ENCODE data around the gene SMARCB1.

SMARCB1 gene

DNA sequence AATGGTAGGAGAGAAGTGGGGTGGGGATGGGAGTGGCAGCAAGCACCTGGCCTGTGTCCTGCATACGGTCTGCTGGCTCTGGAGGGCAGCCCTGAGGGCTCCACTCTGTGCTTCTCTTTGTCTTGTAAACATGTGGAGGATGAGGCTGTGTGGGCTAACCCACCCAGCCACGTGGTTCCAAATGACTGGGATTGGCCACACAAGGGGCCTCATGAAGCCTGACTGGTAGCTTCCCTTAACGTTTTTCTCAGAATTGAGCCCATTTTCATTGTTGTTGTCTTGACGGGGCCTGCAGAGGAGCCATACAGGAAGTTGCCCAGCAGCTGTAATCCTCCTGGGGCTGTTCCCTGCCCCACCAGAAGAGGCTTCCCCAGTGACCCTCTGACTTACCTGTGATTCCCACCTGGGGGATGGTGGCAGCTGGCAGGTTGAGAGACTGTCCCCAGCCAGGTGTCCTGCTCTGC, 34.0 kb downstream of the SMARCB1 start:
- Histone ChIP-seq H3K36me3 (replicated peaks in 1 of 2; ENCODE audit: control insufficient read depth in 2 of 2, insufficient read depth in 2 of 2, low read length in 2 of 2) (peaks cover 61 to 98% of the 10 kb centered on the region in 2 donors), H2BK5ac (ENCODE audit: low read length) (no peak overlapping the region), H3K4me1 (ENCODE audit: control insufficient read depth in 2 of 2, insufficient read depth in 1 of 2, low read depth in 1 of 2, low read length in 2 of 2) (peaks cover 0 to under 1% of the 10 kb centered on the region in 2 donors), H3K14ac (ENCODE audit: low read length) (no peak overlapping the region), H2AK5ac (ENCODE audit: low read depth, low read length) (no peak overlapping the region), H3K27me3 (ENCODE audit: control insufficient read depth in 3 of 3, insufficient read depth in 3 of 3, low read depth in 1 of 3, low read length in 3 of 3) (no peaks in the 10 kb centered on the region), H3K18ac (ENCODE audit: low read length) (no peak overlapping the region), H3K79me1 (ENCODE audit: low read depth, low read length) (peaks cover 2% of the 10 kb centered on the region), H2BK120ac (ENCODE audit: low read depth, low read length) (no peak overlapping the region), H4K8ac (ENCODE audit: low read depth, low read length) (no peak overlapping the region), H3K9me3 (replicated peaks in 1 of 2; ENCODE audit: control insufficient read depth in 2 of 2, insufficient read depth in 1 of 2, low read depth in 1 of 2, low read length in 2 of 2) (no peaks in the 10 kb centered on the region), H3K4ac (ENCODE audit: low read length) (no peak overlapping the region), H3K23ac (ENCODE audit: low read depth, low read length, poor library complexity) (no peak overlapping the region), H3K4me3 (ENCODE audit: low read length in 2 of 2) (no peak overlapping the region), H3K9ac (ENCODE audit: low read depth, low read length, poor library complexity) (no peak overlapping the region), H2BK12ac (ENCODE audit: low read length) (no peak overlapping the region), H2AFZ (ENCODE audit: low read length) (no peak overlapping the region), H2BK15ac (ENCODE audit: low read length) (no peak overlapping the region), H4K91ac (ENCODE audit: low read depth, low read length, poor library complexity) (no peak overlapping the region), H3K27ac (replicated peaks; ENCODE audit: low read length) (no peak overlapping the region), H3K4me2 (ENCODE audit: insufficient read depth, low read length, poor library complexity, severe bottlenecking) (no peak overlapping the region)
- WGBS, 2 donors (ENCODE audit: extremely low coverage in 2 of 2, insufficient read length in 2 of 2, insufficient replicate concordance in 1 of 2), result no CpG with 5 or more reads among the region's 4 CpGs
- DNase-seq (ENCODE audit: low spot score), result no peak

DNA sequence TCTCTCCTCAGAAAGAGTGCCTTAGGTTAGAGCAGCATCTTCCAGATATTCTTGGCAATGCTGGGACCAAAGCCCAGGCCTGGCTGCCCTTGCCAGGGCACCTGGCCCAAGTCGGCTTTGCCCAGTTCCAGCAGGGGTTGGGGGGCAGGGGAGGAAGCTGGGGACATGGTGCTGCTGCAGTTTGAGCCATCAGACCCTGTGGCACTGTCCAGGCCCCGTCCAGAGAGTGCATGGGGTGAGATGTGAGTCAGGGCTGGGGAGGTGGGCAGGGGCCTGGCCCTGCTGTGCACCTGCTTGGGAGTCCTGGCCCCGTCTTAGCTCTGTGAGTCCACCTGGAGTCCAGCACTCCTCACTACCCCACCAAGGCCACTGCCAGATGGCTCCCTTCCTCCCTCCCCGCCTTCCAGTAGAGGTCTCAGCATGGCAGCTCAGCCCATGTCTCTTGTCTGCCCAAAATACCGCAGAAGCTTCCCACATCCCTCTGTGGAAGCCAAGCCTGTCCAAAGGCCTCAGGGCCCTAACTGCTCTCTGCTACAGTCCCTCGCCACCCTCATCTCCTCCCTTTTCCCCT, 35.4 kb downstream of the SMARCB1 start:
- no peaks in the 10 kb centered on the region for H3K27me3 ChIP-seq (ENCODE audit: control insufficient read depth in 3 of 3, insufficient read depth in 3 of 3, low read depth in 1 of 3, low read length in 3 of 3)
- H3K4me3 ChIP-seq (ENCODE audit: low read length in 2 of 2), result no peak overlapping the region
- peaks cover 5% of the 10 kb centered on the region for H3K79me1 ChIP-seq (ENCODE audit: low read depth, low read length)
- H2BK120ac ChIP-seq (ENCODE audit: low read depth, low read length), result no peak overlapping the region
- H2BK15ac ChIP-seq (ENCODE audit: low read length), result no peak overlapping the region
- H2BK12ac ChIP-seq (ENCODE audit: low read length), result no peak overlapping the region
- no peak overlapping the region for H3K4ac ChIP-seq (ENCODE audit: low read length)
- H3K27ac ChIP-seq (replicated peaks; ENCODE audit: low read length), result no peak overlapping the region
- no peak overlapping the region for H4K8ac ChIP-seq (ENCODE audit: low read depth, low read length)
- H3K36me3 ChIP-seq (replicated peaks in 1 of 2; ENCODE audit: control insufficient read depth in 2 of 2, insufficient read depth in 2 of 2, low read length in 2 of 2), result peaks cover 60 to 98% of the 10 kb centered on the region in 2 donors
- H3K18ac ChIP-seq (ENCODE audit: low read length), result no peak overlapping the region
- no peaks in the 10 kb centered on the region for H3K9me3 ChIP-seq (replicated peaks in 1 of 2; ENCODE audit: control insufficient read depth in 2 of 2, insufficient read depth in 1 of 2, low read depth in 1 of 2, low read length in 2 of 2)
- no peak overlapping the region for H2AFZ ChIP-seq (ENCODE audit: low read length)
- DNase-seq (ENCODE audit: low spot score), result no peak
- peak overlapping the region; percentile 66 for H3K9ac ChIP-seq (ENCODE audit: low read depth, low read length, poor library complexity)
- H3K4me2 ChIP-seq (ENCODE audit: insufficient read depth, low read length, poor library complexity, severe bottlenecking), result no peak overlapping the region
- no peak overlapping the region for H2AK5ac ChIP-seq (ENCODE audit: low read depth, low read length)
- H4K91ac ChIP-seq (ENCODE audit: low read depth, low read length, poor library complexity), result no peak overlapping the region
- peaks cover 0 to 3% of the 10 kb centered on the region in 2 donors for H3K4me1 ChIP-seq (ENCODE audit: control insufficient read depth in 2 of 2, insufficient read depth in 1 of 2, low read depth in 1 of 2, low read length in 2 of 2)
- peak overlapping the region; percentile 16 for H2BK5ac ChIP-seq (ENCODE audit: low read length)
- no peak overlapping the region for H3K14ac ChIP-seq (ENCODE audit: low read length)
- WGBS, 2 donors (ENCODE audit: extremely low coverage in 2 of 2, insufficient read length in 2 of 2, insufficient replicate concordance in 1 of 2), result no CpG with 5 or more reads among the region's 6 CpGs
- no peak overlapping the region for H3K23ac ChIP-seq (ENCODE audit: low read depth, low read length, poor library complexity)

DNA sequence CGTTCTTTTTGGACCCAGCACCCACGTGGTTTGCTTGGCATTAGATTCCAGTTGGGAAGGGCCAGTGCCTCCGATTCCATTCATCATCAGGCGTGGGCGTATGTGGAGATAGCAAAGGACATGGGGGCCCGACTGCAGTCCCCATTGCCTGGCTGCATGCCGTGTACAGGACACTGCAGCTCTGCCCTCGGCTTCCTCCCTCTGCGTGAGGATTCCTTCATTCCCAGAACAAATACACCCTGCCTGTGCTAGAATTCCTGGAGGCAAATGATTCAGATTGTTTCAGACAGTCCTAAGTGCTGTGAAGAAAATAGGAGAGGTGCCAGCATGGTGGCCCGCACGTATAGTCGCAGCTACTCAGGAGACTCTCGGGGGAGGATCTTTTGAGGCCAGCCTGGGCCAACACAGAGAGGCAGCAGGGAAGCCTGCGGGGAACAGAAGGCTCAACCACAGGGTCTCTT, 36.6 kb downstream of the SMARCB1 start:
- Histone ChIP-seq H3K27me3 (ENCODE audit: control insufficient read depth in 3 of 3, insufficient read depth in 3 of 3, low read depth in 1 of 3, low read length in 3 of 3) (no peaks in the 10 kb centered on the region), H3K9me3 (replicated peaks in 1 of 2; ENCODE audit: control insufficient read depth in 2 of 2, insufficient read depth in 1 of 2, low read depth in 1 of 2, low read length in 2 of 2) (peaks cover 0 to 2% of the 10 kb centered on the region in 2 donors), H3K23ac (ENCODE audit: low read depth, low read length, poor library complexity) (no peak overlapping the region), H3K27ac (replicated peaks; ENCODE audit: low read length) (no peak overlapping the region), H3K18ac (ENCODE audit: low read length) (no peak overlapping the region), H3K79me1 (ENCODE audit: low read depth, low read length) (peaks cover 5% of the 10 kb centered on the region), H3K14ac (ENCODE audit: low read length) (no peak overlapping the region), H2AK5ac (ENCODE audit: low read depth, low read length) (no peak overlapping the region), H4K91ac (ENCODE audit: low read depth, low read length, poor library complexity) (no peak overlapping the region), H3K36me3 (replicated peaks in 1 of 2; ENCODE audit: control insufficient read depth in 2 of 2, insufficient read depth in 2 of 2, low read length in 2 of 2) (peaks cover 61 to 96% of the 10 kb centered on the region in 2 donors), H3K4me3 (ENCODE audit: low read length in 2 of 2) (no peak overlapping the region), H2BK120ac (ENCODE audit: low read depth, low read length) (no peak overlapping the region), H2BK5ac (ENCODE audit: low read length) (no peak overlapping the region), H3K4me2 (ENCODE audit: insufficient read depth, low read length, poor library complexity, severe bottlenecking) (no peak overlapping the region), H3K4ac (ENCODE audit: low read length) (no peak overlapping the region), H3K9ac (ENCODE audit: low read depth, low read length, poor library complexity) (no peak overlapping the region), H2BK15ac (ENCODE audit: low read length) (no peak overlapping the region), H2BK12ac (ENCODE audit: low read length) (no peak overlapping the region), H3K4me1 (ENCODE audit: control insufficient read depth in 2 of 2, insufficient read depth in 1 of 2, low read depth in 1 of 2, low read length in 2 of 2) (peaks cover 0 to 3% of the 10 kb centered on the region in 2 donors), H2AFZ (ENCODE audit: low read length) (no peak overlapping the region), H4K8ac (ENCODE audit: low read depth, low read length) (no peak overlapping the region)
- no CpG with 5 or more reads among the region's 14 CpGs for WGBS, 2 donors (ENCODE audit: extremely low coverage in 2 of 2, insufficient read length in 2 of 2, insufficient replicate concordance in 1 of 2)
- DNase-seq (ENCODE audit: low spot score), result no peak

DNA sequence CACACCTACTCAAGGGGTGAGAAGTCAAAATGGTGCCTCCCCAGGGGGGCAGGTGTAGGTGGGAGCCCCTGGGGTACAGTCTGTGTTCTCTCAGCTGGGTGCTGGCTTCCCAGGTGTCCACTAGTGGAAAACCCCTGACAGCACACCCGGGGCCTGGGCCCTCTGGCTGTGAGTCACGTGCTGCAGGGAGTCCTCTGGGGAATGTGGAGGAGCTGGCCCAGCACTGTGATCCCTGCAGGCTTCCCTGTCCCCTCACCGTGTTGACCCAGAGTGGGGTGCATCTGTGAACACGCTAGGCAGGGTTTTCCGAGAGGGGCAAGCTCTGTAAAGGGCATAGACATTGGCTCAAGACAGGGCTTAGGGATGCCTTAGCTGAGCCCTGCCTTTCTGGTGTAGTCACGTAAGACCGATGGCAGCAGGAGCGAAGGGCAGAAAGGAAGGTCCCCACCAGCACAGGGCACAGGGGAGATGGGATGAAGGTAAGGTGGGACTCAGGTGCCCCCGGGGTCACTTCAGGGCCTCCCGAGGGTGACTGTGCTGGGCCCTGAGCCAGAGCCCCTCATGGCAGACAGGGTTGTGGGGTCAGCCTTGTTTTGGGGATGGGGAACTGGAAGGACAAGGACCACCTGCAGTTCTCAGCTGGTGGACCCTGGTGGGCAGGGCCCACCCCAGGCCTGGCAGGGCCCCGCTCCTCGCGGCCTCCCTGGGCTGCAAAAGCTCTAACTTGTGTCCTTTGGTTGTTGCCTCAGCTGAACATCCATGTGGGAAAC, 37.9 kb downstream of the SMARCB1 start:
- no peak for DNase-seq (ENCODE audit: low spot score)
- Histone ChIP-seq H3K36me3 (replicated peaks in 1 of 2; ENCODE audit: control insufficient read depth in 2 of 2, insufficient read depth in 2 of 2, low read length in 2 of 2) (peaks cover 69 to 96% of the 10 kb centered on the region in 2 donors), H2BK120ac (ENCODE audit: low read depth, low read length) (no peak overlapping the region), H3K4ac (ENCODE audit: low read length) (no peak overlapping the region), H2BK12ac (ENCODE audit: low read length) (no peak overlapping the region), H2AK5ac (ENCODE audit: low read depth, low read length) (peak overlapping the region; percentile 59), H2AFZ (ENCODE audit: low read length) (no peak overlapping the region), H2BK15ac (ENCODE audit: low read length) (no peak overlapping the region), H3K18ac (ENCODE audit: low read length) (peak overlapping the region; percentile 73), H2BK5ac (ENCODE audit: low read length) (peak overlapping the region; percentile 84), H3K14ac (ENCODE audit: low read length) (peak overlapping the region; percentile 32), H3K4me3 (ENCODE audit: low read length in 2 of 2) (no peak overlapping the region), H3K9me3 (replicated peaks in 1 of 2; ENCODE audit: control insufficient read depth in 2 of 2, insufficient read depth in 1 of 2, low read depth in 1 of 2, low read length in 2 of 2) (peaks cover 0 to 2% of the 10 kb centered on the region in 2 donors), H3K23ac (ENCODE audit: low read depth, low read length, poor library complexity) (no peak overlapping the region), H3K9ac (ENCODE audit: low read depth, low read length, poor library complexity) (peak overlapping the region; percentile 39), H3K27me3 (ENCODE audit: control insufficient read depth in 3 of 3, insufficient read depth in 3 of 3, low read depth in 1 of 3, low read length in 3 of 3) (no peaks in the 10 kb centered on the region), H4K8ac (ENCODE audit: low read depth, low read length) (peak overlapping the region; percentile 93), H4K91ac (ENCODE audit: low read depth, low read length, poor library complexity) (no peak overlapping the region), H3K4me1 (ENCODE audit: control insufficient read depth in 2 of 2, insufficient read depth in 1 of 2, low read depth in 1 of 2, low read length in 2 of 2) (peaks cover 0 to 3% of the 10 kb centered on the region in 2 donors), H3K4me2 (ENCODE audit: insufficient read depth, low read length, poor library complexity, severe bottlenecking) (no peak overlapping the region), H3K79me1 (ENCODE audit: low read depth, low read length) (peaks cover 5% of the 10 kb centered on the region), H3K27ac (replicated peaks; ENCODE audit: low read length) (no peak overlapping the region)
- no CpG with 5 or more reads among the region's 13 CpGs for WGBS, 2 donors (ENCODE audit: extremely low coverage in 2 of 2, insufficient read length in 2 of 2, insufficient replicate concordance in 1 of 2)
